SK-MEL-5 (cell line): Measurements from ENCODE around the gene SNED1. TPM values are rescaled to one million over a fixed set of nuclear protein-coding genes. Genes with fewer than 3 reads are reported as not detected.

ENCODE experiments used
- small RNA-seq, 2 experiments: library from RNA; depleted of rRNA; stranded (forward); fragments of <200 nt; gene quantifications; one replicate each; pipeline ENCODE3, GENCODE V24; 2014
- total RNA-seq: library from RNA; depleted of rRNA; stranded (reverse); fragments of >200 nt; shearing (Covaris generic); gene quantifications from 2 replicates; pipeline ENCODE4 v1.2.3, GENCODE V29; 2014; rRNA removed

SNED1 gene
- total RNA-seq, 1 experiment from 2014 or later = 0.13 TPM

Small RNA genes lying within 50 kb of the gene (small RNA-seq; reads per million reads assigned to genes)
- 0 reads per million in 2 experiments for gene AC005237.2

Other genes with a start within 250 kb of the SNED1 start
- gene KIF1A, start 178.4 kb upstream of the SNED1 start, total RNA-seq = 0.50 TPM in 1 of 2 replicates, not detected in the other
- 0.16 TPM in 1 of 2 replicates, not detected in the other for gene AGXT, start 129.8 kb upstream of the SNED1 start, total RNA-seq
- not detected in 2 replicates for gene MAB21L4, start 102.5 kb upstream of the SNED1 start, total RNA-seq
- not detected in 2 replicates for gene CROCC2, start 92.3 kb upstream of the SNED1 start, total RNA-seq
- gene MTERF4, start 103.7 kb downstream of the SNED1 start, total RNA-seq = 10.8 and 13.9 TPM in 2 replicates
- gene PASK, start 150.9 kb downstream of the SNED1 start, total RNA-seq = 2.8 and 3.4 TPM in 2 replicates
- 24.0 and 26.5 TPM in 2 replicates for gene PPP1R7, start 151.8 kb downstream of the SNED1 start, total RNA-seq
- 0.32 and 0.37 TPM in 2 replicates for gene ANO7, start 190.1 kb downstream of the SNED1 start, total RNA-seq